AG04450 (cell line): ENCODE data around the gene UPK3A. TPM values are rescaled to one million over a fixed set of nuclear protein-coding genes. Genes with fewer than 3 reads are reported as not detected.

Source experiments
- CTCF ChIA-PET: fragments of 300-600, 350-600 bp; formaldehyde crosslinking; extraction: SDS; loops from one replicate; lab custom pipeline; 2022; ENCODE audit warnings: antibody characterized with exemption, inconsistent platforms; lab: Charles Lee
- POLR2A ChIA-PET: fragments of 350-600 bp; formaldehyde crosslinking; extraction: SDS; loops from one replicate; lab custom pipeline; 2021; ENCODE audit warnings: antibody characterized with exemption, inconsistent platforms; lab: Yijun Ruan, JAX
- DNase-seq: peaks from one replicate; pipeline ENCODE4 v3.0.0-alpha.2; 2011; ENCODE audit warnings: low read depth, low spot score
- H3K27ac ChIP-seq: one replicate; pipeline ENCODE4 v1.5.1; 2012; ENCODE audit warnings: low read depth, low read length, control low read depth
- H3K27me3 ChIP-seq: one replicate; pipeline ENCODE4 v1.6.0; 2012; ENCODE audit warnings: low read length; ENCODE audit not compliant: control insufficient read depth, insufficient read depth
- H3K4me3 ChIP-seq: 2 replicates; pipeline ENCODE4 v1.5.1; 2011; ENCODE audit warnings: mild to moderate bottlenecking, low read depth, low read length, control low read depth
- H3K9me3 ChIP-seq: 2 replicates; pipeline ENCODE4 v1.5.1; 2012; ENCODE audit warnings: low read length; ENCODE audit not compliant: control insufficient read depth, insufficient read depth
- polyA plus RNA-seq: library from polyadenylated mRNA; depleted of rRNA; stranded (reverse); fragments of >200 nt; gene quantifications from 2 replicates; pipeline ENCODE4 v1.2.3, GENCODE V29; 2011
- TF ChIP-seq, protein P1 (sequence below): IDR thresholded peaks from 2 replicates; pipeline ENCODE4 v1.5.1; 2011; ENCODE audit warnings: low read depth, low read length, control low read depth, inconsistent platforms

Gene UPK3A
- polyA plus RNA-seq, 1 experiment, result not detected

DNA sequence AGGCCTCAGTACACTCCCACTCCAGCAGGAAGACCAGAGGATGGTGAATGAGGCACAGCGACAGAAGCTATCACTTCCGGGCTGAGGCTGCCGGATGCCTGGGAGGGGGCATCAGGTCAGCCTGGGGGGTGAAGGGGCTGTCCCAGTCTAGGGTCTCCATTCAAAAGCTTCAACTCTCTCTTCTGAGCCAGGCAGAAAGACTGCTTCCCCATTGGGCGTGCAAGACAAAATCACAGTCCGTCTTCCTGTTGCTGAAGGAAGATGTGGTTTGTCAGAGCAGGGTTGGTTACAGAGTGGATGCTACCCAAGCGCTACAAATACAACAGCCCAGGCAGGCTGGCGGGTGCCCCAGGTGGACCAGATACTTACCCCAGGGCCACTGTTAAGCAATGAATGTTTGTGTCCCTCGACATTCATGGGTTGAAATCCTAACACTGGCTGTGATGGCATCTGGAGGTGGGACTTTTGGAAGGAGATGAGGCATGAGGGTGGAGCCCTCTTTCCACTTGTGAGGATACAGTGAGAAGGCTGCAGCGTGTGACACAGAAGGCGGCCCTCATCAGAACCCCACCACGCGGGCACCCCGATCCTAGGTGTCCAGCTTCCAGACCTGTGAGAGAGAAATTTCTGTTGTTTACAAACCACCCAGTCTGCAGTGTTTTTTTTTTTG lies 12.0 kb downstream of the UPK3A start:
- no peak overlapping the region for H3K27ac ChIP-seq
- H3K9me3 ChIP-seq, result no peaks in the 10 kb centered on the region; the same call in 1 of the 2 replicates
- H3K4me3 ChIP-seq, result no peak overlapping the region
- CTCF ChIA-PET, result no interaction called here
- DNase-seq, result no peak
- H3K27me3 ChIP-seq, result peaks cover 6% of the 10 kb centered on the region
- POLR2A ChIA-PET, result no interaction called here
- TF ChIP-seq, protein P1, sequence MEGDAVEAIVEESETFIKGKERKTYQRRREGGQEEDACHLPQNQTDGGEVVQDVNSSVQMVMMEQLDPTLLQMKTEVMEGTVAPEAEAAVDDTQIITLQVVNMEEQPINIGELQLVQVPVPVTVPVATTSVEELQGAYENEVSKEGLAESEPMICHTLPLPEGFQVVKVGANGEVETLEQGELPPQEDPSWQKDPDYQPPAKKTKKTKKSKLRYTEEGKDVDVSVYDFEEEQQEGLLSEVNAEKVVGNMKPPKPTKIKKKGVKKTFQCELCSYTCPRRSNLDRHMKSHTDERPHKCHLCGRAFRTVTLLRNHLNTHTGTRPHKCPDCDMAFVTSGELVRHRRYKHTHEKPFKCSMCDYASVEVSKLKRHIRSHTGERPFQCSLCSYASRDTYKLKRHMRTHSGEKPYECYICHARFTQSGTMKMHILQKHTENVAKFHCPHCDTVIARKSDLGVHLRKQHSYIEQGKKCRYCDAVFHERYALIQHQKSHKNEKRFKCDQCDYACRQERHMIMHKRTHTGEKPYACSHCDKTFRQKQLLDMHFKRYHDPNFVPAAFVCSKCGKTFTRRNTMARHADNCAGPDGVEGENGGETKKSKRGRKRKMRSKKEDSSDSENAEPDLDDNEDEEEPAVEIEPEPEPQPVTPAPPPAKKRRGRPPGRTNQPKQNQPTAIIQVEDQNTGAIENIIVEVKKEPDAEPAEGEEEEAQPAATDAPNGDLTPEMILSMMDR, result no peak

DNA sequence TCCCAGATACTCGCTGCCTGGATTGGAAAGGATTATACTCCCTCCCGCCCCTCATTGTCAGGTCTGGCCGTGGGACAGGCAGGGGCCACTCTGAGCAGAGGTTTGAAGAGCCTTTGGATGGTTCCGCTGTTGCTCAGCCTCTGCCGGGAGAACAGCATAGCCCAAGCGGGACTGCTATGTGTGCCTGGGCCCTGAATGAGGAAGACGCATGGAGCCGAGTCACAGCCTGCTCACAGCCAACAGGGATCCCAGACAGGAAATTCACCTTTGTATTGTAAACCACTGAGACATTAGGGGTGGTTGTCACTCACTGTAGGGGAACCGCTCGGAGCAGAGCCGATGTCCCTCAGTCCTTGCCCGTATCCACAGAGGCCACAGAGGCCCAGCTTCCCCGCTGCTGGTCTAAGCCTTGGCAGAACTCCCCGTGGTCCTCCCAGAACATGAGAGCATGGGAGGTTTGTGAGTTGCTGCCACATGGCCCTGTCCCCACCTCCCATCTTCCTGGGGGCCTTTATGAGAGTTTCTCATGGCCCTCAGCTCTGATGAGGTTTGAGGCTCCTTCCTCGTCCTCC lies 14.3 kb downstream of the UPK3A start:
- H3K27ac ChIP-seq, result no peak overlapping the region
- ChIA-PET CTCF (no interaction called here), POLR2A (interaction anchor here (1.2 kb wide), 1 partner anchor 8 kb away, joined by 3 read pairs; no protein-coding TSS in a partner anchor)
- no peak overlapping the region for H3K4me3 ChIP-seq
- no peak for DNase-seq
- no peaks in the 10 kb centered on the region for H3K9me3 ChIP-seq
- H3K27me3 ChIP-seq, result no peaks in the 10 kb centered on the region
- TF ChIP-seq, protein P1, result no peak

DNA sequence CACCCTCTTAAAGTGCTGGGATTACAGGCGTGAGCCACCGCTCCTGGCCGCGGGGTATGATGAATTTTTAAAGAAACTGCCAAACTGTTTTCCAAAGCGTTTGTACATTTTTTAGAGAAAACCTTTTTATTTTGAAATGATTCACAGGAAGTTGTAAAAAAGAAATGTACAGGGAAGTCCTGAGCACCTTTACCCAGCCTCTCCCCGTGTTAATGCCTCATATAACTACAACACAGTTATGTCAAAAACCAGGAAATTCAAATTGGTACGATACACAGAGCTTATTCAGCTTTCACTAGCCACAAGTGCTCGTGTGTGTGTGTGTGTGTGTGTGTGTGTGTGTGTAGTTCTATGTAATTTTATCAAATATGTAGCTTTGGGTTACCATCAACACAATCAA lies 18.0 kb downstream of the UPK3A start:
- ChIA-PET CTCF (no interaction called here), POLR2A (no interaction called here)
- H3K4me3 ChIP-seq, result no peak overlapping the region
- no peak for DNase-seq
- H3K9me3 ChIP-seq, result no peaks in the 10 kb centered on the region
- TF ChIP-seq, protein P1, result no peak
- H3K27ac ChIP-seq, result no peak overlapping the region
- no peaks in the 10 kb centered on the region for H3K27me3 ChIP-seq

DNA sequence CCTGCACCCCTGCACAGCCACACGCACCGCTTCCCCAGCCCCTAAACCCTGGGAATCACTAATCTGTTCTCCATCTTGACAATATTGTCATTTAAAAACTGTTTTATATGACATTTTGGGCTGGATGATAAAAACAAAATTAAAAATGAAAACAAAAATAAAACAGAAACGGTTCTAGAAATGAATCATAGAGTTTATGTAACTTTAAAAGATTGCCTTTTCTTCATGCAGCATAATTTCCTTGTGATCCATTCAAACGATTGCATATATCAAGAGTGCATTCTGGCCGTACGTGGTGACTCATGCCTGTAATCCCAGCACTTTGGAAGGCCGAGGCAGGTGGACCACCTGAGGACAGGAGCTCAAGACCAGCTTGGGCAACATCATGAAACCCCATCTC lies 18.4 kb downstream of the UPK3A start:
- TF ChIP-seq, protein P1, result no peak
- ChIA-PET CTCF (no interaction called here), POLR2A (no interaction called here)
- Histone ChIP-seq H3K27me3 (no peaks in the 10 kb centered on the region), H3K4me3 (no peak overlapping the region), H3K9me3 (no peaks in the 10 kb centered on the region), H3K27ac (no peak overlapping the region)
- no peak for DNase-seq

DNA sequence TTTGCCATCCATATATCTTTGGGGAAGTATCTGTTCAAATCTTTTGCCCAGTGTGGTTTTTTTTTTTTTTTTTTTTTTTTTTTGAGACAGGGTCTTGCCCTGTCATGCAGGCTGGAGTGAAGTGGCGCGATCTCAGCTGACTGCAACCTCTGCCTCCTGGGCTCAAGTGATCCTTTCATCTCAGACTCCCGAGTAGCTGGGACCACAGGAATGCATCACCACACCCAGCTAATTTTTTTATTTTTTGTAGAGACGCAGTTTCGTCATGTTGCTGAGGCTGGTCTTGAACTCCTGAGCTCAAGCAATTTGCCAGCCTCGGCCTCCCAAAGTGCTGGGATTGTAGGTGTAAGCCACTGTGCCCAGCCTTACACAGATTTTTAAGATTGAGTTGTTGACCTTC lies 20.2 kb downstream of the UPK3A start:
- no peak for DNase-seq
- POLR2A ChIA-PET, result no interaction called here

More for the DNA sequence above, 20.2 kb downstream of the UPK3A start:
- H3K27me3 ChIP-seq, result no peaks in the 10 kb centered on the region
- H3K27ac ChIP-seq, result no peak overlapping the region
- H3K4me3 ChIP-seq, result no peak overlapping the region
- CTCF ChIA-PET, result interaction anchor here (0.6 kb wide), 1 partner anchor 178 kb away, joined by 3 read pairs; no protein-coding TSS in a partner anchor
- TF ChIP-seq, protein P1, result no peak
- H3K9me3 ChIP-seq, result no peaks in the 10 kb centered on the region; the same call in 1 of the 2 replicates
